IMR-90 (cell line): Measurements from ENCODE around the gene ZNF827. TPM values are rescaled to one million over a fixed set of nuclear protein-coding genes. Genes with fewer than 3 reads are reported as not detected.
A peak's percentile ranks its signal among the peaks of the same experiment; 100 is the strongest.

Experiments used
- ATAC-seq: fragments of 200-7000 bp; cut with Tn5 transposase; 2 replicates; pipeline ENCODE4 v1.9.1; 2020; ENCODE audit warnings: low read depth, mild to moderate bottlenecking, moderate library complexity
- BruUV-seq: library from RNA; stranded (reverse); fragments of 400-500 nt; replicated peaks from 2 replicates; lab custom pipeline; 2021; lab: Mats Ljungman, UMichigan
- CTCF ChIA-PET: fragments of 300-600 bp; formaldehyde crosslinking; extraction: SDS; loops from one replicate; lab custom pipeline; 2021; ENCODE audit warnings: antibody characterized with exemption; lab: Yijun Ruan, JAX
- POLR2A ChIA-PET: fragments of 300-600 bp; sonication (Branson Sonifier 250); formaldehyde crosslinking; loops from one replicate; lab custom pipeline; 2022; ENCODE audit warnings: antibody characterized with exemption; ENCODE audit not compliant: unreplicated experiment; lab: Charles Lee
- DNase-seq: peaks from one replicate; pipeline ENCODE4 v3.0.0; 2013
- H2AFZ ChIP-seq: replicated peaks from 2 replicates; pipeline ENCODE3; 2013; ENCODE audit warnings: low read length, mild to moderate bottlenecking; ENCODE audit not compliant: poor library complexity
- H2AK5ac ChIP-seq: 2 replicates; pipeline ENCODE4 v1.6.1; 2013; ENCODE audit warnings: low read depth, low read length, inconsistent platforms
- H2AK9ac ChIP-seq: replicated peaks from 2 replicates; pipeline ENCODE3; 2013; ENCODE audit warnings: mild to moderate bottlenecking, low read depth, low read length, moderate library complexity; ENCODE audit not compliant: poor library complexity
- H2BK120ac ChIP-seq: 2 replicates; pipeline ENCODE4 v1.6.1; 2013; ENCODE audit warnings: low read depth, low read length, inconsistent platforms
- H2BK15ac ChIP-seq: 3 replicates; pipeline ENCODE4 v1.6.1; 2013; ENCODE audit warnings: low read depth, low read length, inconsistent platforms
- H2BK20ac ChIP-seq: 2 replicates; pipeline ENCODE4 v1.6.1; 2013; ENCODE audit warnings: low read depth, mild to moderate bottlenecking, inconsistent platforms, low read length, moderate library complexity
- H2BK5ac ChIP-seq: 2 replicates; pipeline ENCODE4 v1.6.1; 2013; ENCODE audit warnings: mild to moderate bottlenecking, low read depth, low read length, inconsistent platforms; ENCODE audit not compliant: poor library complexity, severe bottlenecking
- H3K14ac ChIP-seq: replicated peaks from 2 replicates; pipeline ENCODE4 v1.6.1; 2013; ENCODE audit warnings: low read depth, low read length, inconsistent platforms
- H3K18ac ChIP-seq: 2 replicates; pipeline ENCODE4 v1.6.1; 2013; ENCODE audit warnings: low read depth, low read length, control low read depth
- H3K23ac ChIP-seq: 2 replicates; pipeline ENCODE4 v1.6.1; 2013; ENCODE audit warnings: low read depth, low read length, inconsistent platforms
- H3K27ac ChIP-seq: 2 replicates; pipeline ENCODE4 v1.5.1; 2013; ENCODE audit warnings: mild to moderate bottlenecking, control low read depth, low read length; ENCODE audit not compliant: insufficient read depth
- H3K27me3 ChIP-seq: 2 replicates; pipeline ENCODE4 v1.6.1; 2013; ENCODE audit warnings: low read length; ENCODE audit not compliant: control insufficient read depth, insufficient read depth
- H3K36me3 ChIP-seq: 2 replicates; pipeline ENCODE4 v1.6.1; 2013; ENCODE audit warnings: low read length, mixed read lengths; ENCODE audit not compliant: control insufficient read depth, insufficient read depth
- H3K4ac ChIP-seq: 2 replicates; pipeline ENCODE4 v1.6.1; 2013; ENCODE audit warnings: low read depth, low read length, inconsistent platforms
- H3K4me1 ChIP-seq: 2 replicates; pipeline ENCODE4 v1.6.1; 2013; ENCODE audit warnings: low read length, mixed read lengths; ENCODE audit not compliant: control insufficient read depth, insufficient read depth
- H3K4me2 ChIP-seq: 2 replicates; pipeline ENCODE4 v1.6.1; 2013; ENCODE audit warnings: low read depth, mild to moderate bottlenecking, control low read depth, low read length, moderate library complexity
- H3K4me3 ChIP-seq: 2 replicates; pipeline ENCODE4 v1.5.1; 2013; ENCODE audit warnings: low read depth, mild to moderate bottlenecking, control low read depth, low read length, moderate library complexity; ENCODE audit not compliant: insufficient read depth
- H3K56ac ChIP-seq: 2 replicates; pipeline ENCODE4 v1.6.1; 2013; ENCODE audit warnings: low read length, inconsistent platforms; ENCODE audit not compliant: insufficient read depth; ENCODE audit errors: extremely low read depth
- H3K79me1 ChIP-seq, 2 experiments: 2 replicates each; pipeline ENCODE4 v1.6.1; 2013; ENCODE audit warnings: low read length in 2 of 2, inconsistent platforms in 1 of 2, low read depth in 1 of 2
- H3K9ac ChIP-seq: 2 replicates; pipeline ENCODE4 v1.6.1; 2013; ENCODE audit warnings: low read depth, low read length, control low read depth
- H3K9me1 ChIP-seq: 2 replicates; pipeline ENCODE4 v1.6.1; 2013; ENCODE audit warnings: low read length, inconsistent platforms; ENCODE audit not compliant: insufficient read depth
- H3K9me3 ChIP-seq: 2 replicates; pipeline ENCODE4 v1.6.1; 2013; ENCODE audit warnings: low read length; ENCODE audit not compliant: control insufficient read depth, insufficient read depth
- H4K20me1 ChIP-seq: 2 replicates; pipeline ENCODE4 v1.6.1; 2013; ENCODE audit warnings: low read length, inconsistent platforms; ENCODE audit not compliant: insufficient read depth
- H4K5ac ChIP-seq: 2 replicates; pipeline ENCODE4 v1.6.1; 2013; ENCODE audit warnings: mild to moderate bottlenecking, low read depth, low read length, control low read depth
- H4K8ac ChIP-seq, 2 experiments: 2 replicates each; pipeline ENCODE4 v1.6.1; 2013; ENCODE audit warnings: low read depth in 2 of 2, low read length in 2 of 2, control low read depth in 1 of 2, inconsistent platforms in 1 of 2
- H4K91ac ChIP-seq: 2 replicates; pipeline ENCODE4 v1.6.1; 2013; ENCODE audit warnings: low read depth, low read length, inconsistent platforms; ENCODE audit not compliant: insufficient read depth
- BHLHE40 ChIP-seq: fragments of 150-350 bp; IDR thresholded peaks from 2 replicates; pipeline ENCODE4 v1.6.1; 2016; ENCODE audit warnings: mild to moderate bottlenecking, low read depth, low read length
- CEBPB ChIP-seq: IDR thresholded peaks from 2 replicates; pipeline ENCODE4 v1.6.1; 2012; ENCODE audit warnings: low read depth, low read length, improper control_type of control experiment
- CHD1 ChIP-seq: IDR thresholded peaks from 2 replicates; pipeline ENCODE4 v1.6.1; 2012; ENCODE audit warnings: low read depth, low read length, improper control_type of control experiment
- CTCF ChIP-seq: conservative IDR thresholded peaks from 2 replicates; pipeline ENCODE4 v1.5.1; 2012; ENCODE audit warnings: mild to moderate bottlenecking, low read depth, low read length, improper control_type of control experiment
- FOS ChIP-seq: fragments of 150-350 bp; IDR thresholded peaks from 2 replicates; pipeline ENCODE4 v1.6.1; 2016; ENCODE audit warnings: low read depth, low read length
- MAFK ChIP-seq: IDR thresholded peaks from 2 replicates; pipeline ENCODE4 v1.6.1; 2012; ENCODE audit warnings: low read depth, low read length, improper control_type of control experiment
- MAZ ChIP-seq: IDR thresholded peaks from 2 replicates; pipeline ENCODE4 v1.6.1; 2012; ENCODE audit warnings: low read depth, mild to moderate bottlenecking, low read length, improper control_type of control experiment, moderate library complexity, borderline replicate concordance
- MXI1 ChIP-seq: IDR thresholded peaks from 2 replicates; pipeline ENCODE4 v1.6.1; 2012; ENCODE audit warnings: low read depth, mild to moderate bottlenecking, low read length, moderate library complexity, borderline replicate concordance
- RCOR1 ChIP-seq: IDR thresholded peaks from 2 replicates; pipeline ENCODE4 v1.6.1; 2012; ENCODE audit warnings: mild to moderate bottlenecking, low read length, improper control_type of control experiment; ENCODE audit not compliant: insufficient replicate concordance
- RFX5 ChIP-seq: IDR thresholded peaks from 2 replicates; pipeline ENCODE4 v1.8.0; 2012; ENCODE audit warnings: low read depth, mild to moderate bottlenecking, low read length, moderate library complexity
- SMC3 ChIP-seq: fragments of 150-350 bp; IDR thresholded peaks from 2 replicates; pipeline ENCODE4 v1.6.1; 2016; ENCODE audit warnings: low read depth, mild to moderate bottlenecking, antibody characterized with exemption, low read length, moderate library complexity
- USF2 ChIP-seq: fragments of 150-350 bp; IDR thresholded peaks from 2 replicates; pipeline ENCODE4 v1.6.1; 2017; ENCODE audit warnings: mild to moderate bottlenecking, antibody characterized with exemption, low read length, low read depth
- WGBS, 2 experiments: methylation state at CpG; one replicate each; pipeline versions ENCODE4 v1.1.5 to v1.1.7; 2013; ENCODE audit warnings: missing lambda C conversion rate in 2 of 2; ENCODE audit not compliant: insufficient read length in 1 of 2; ENCODE audit errors: extremely low coverage in 2 of 2; 5-methylcytosine and 5-hydroxymethylcytosine counted together
- dilution Hi-C: fragments of 300-500 bp; cut with HindIII; formaldehyde crosslinking; loops from one replicate; pipeline ENCODE4 v1.14.3; 2018; ENCODE audit warnings: low sequenced_read_pairs; ENCODE audit not compliant: unreplicated experiment
- in situ Hi-C: fragments of 300-500 bp; cut with MboI; formaldehyde crosslinking; loops from 3 replicates; pipeline ENCODE4 v1.14.3; 2019; ENCODE audit warnings: low sequenced_read_pairs, inconsistent platforms, mixed read lengths
- intact Hi-C: fragments of 100-400 bp; cut with micrococcal nuclease; formaldehyde crosslinking; loops from 2 replicates; pipeline ENCODE4 v1.10.0; 2022
- polyA plus RNA-seq, 3 experiments: library from polyadenylated mRNA; depleted of rRNA; stranded (reverse); fragments of >200 nt; gene quantifications; 2 replicates each; pipeline ENCODE4 v1.2.3, GENCODE V29; 2012; ENCODE audit warnings: low replicate concordance in 1 of 3
- total RNA-seq: library from RNA; depleted of rRNA; stranded (reverse); fragments of >200 nt; gene quantifications from 2 replicates; pipeline ENCODE4 v1.2.3, GENCODE V29; 2012

ZNF827 gene
- total and polyA plus RNA-seq, 2 of the 4 experiments (the other 2 are of a cell fraction), result 6.6 to 31.7 TPM

- H3K56ac ChIP-seq, result no peak overlapping the region
- H2AFZ ChIP-seq, result no peak overlapping the region
- no TSS peak for BruUV-seq
- no peak overlapping the region for H3K23ac ChIP-seq
- no peaks in the 10 kb centered on the region for H3K27me3 ChIP-seq
- H3K9ac ChIP-seq, result no peak overlapping the region
- 0 out of 2 replicates have a peak overlapping the region, but pooled peaks have one; percentile 69 for H3K14ac ChIP-seq
- H4K91ac ChIP-seq, result no peak overlapping the region
- no peak overlapping the region for H3K4me2 ChIP-seq
- no peak overlapping the region for H3K27ac ChIP-seq
- H2AK5ac ChIP-seq, result no peak overlapping the region
- ChIA-PET CTCF (no interaction called here), POLR2A (interaction anchor here (0.5 kb wide), 1 partner anchor 134 kb away, joined by 3 read pairs; no protein-coding TSS in a partner anchor)
- H4K8ac ChIP-seq, result no peak overlapping the region
- no peak overlapping the region; the same call in 1 of the 2 replicates for H3K4ac ChIP-seq
- H3K18ac ChIP-seq, result no peak overlapping the region
- no peak overlapping the region for H3K4me3 ChIP-seq
- no peak overlapping the region for H2BK15ac ChIP-seq
- no peak overlapping the region for H2BK5ac ChIP-seq
- peaks cover 0 to 8% of the 10 kb centered on the region in 2 experiments; a peak in 1 of 4 replicates for H3K79me1 ChIP-seq
- dilution Hi-C loops (no loop called here), in situ Hi-C loops (no loop called here), intact Hi-C loops (no loop called here)
- H2AK9ac ChIP-seq, result no peak overlapping the region
- no peaks in the 10 kb centered on the region; the same call in 1 of the 2 replicates for H3K36me3 ChIP-seq
- ATAC-seq, result no peak
- H3K9me3 ChIP-seq, result no peaks in the 10 kb centered on the region
- H4K5ac ChIP-seq, result no peak overlapping the region
- peaks cover 3% of the 10 kb centered on the region; the same call in 1 of the 2 replicates for H3K9me1 ChIP-seq
- no peak overlapping the region for H2BK20ac ChIP-seq
- no peak overlapping the region for H2BK120ac ChIP-seq
- TF ChIP-seq USF2, result no peak
- TF ChIP-seq FOS, result no peak
- TF ChIP-seq RCOR1, result no peak
- TF ChIP-seq CHD1, result no peak
- TF ChIP-seq MAFK, result no peak
- TF ChIP-seq MXI1, result no peak
- TF ChIP-seq MAZ, result no peak
- TF ChIP-seq SMC3, result no peak
- no peak for TF ChIP-seq CEBPB
- no peak for TF ChIP-seq BHLHE40
- no peak for TF ChIP-seq CTCF
- no peak for TF ChIP-seq RFX5
- WGBS, 2 experiments, result no CpG with 5 or more reads among the region's 2 CpGs
- no peak for DNase-seq
- peaks cover 5% of the 10 kb centered on the region; the same call in 1 of the 2 replicates for H3K4me1 ChIP-seq
- H4K20me1 ChIP-seq, result no peaks in the 10 kb centered on the region
Measured at GRCh38 chr4:145799223-145799622, 139.4 kb downstream of the ZNF827 start.
